Measurements from ENCODE around the gene AOPEP. TPM values are rescaled to one million over a fixed set of nuclear protein-coding genes. Genes with fewer than 3 reads are reported as not detected.

The AOPEP gene
- total RNA-seq, 1 donor from 2014 or later: 22.1 TPM

DNA sequence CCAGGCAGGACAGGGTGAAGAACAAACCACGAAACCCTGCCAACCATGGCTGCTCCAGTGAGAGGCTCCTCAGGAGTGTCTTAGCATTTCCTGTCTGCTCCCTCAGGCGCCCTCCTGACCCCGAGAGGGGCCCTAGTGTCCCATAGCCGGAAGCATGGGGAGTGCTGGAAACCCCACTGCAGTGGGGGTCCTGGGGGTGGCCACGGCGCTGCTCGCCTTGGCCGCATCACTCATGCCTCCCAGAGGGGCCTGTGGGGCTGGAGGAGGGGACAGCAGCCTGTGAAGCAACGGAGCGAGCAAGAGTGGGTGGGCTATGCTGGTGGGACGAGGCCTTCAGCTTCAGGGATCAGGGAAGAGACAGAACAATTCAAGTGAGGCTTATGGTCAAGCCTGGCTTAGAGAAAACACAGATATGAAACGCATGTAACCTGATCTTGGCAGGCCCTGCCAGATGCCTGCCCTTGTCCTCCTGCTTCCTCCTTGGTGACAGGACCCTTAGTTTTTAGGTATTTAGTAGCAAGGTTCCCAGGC, 372.0 kb downstream of the AOPEP start:
- H3K4me1 Mint-ChIP-seq (ENCODE audit: unreplicated experiment): peaks cover 19% of the 10 kb centered on the region
- no peak overlapping the region for H3K27ac Mint-ChIP-seq (ENCODE audit: unreplicated experiment)
- H3K9me3 Mint-ChIP-seq (ENCODE audit: unreplicated experiment): no peaks in the 10 kb centered on the region
- TF ChIP-seq, protein P1, sequence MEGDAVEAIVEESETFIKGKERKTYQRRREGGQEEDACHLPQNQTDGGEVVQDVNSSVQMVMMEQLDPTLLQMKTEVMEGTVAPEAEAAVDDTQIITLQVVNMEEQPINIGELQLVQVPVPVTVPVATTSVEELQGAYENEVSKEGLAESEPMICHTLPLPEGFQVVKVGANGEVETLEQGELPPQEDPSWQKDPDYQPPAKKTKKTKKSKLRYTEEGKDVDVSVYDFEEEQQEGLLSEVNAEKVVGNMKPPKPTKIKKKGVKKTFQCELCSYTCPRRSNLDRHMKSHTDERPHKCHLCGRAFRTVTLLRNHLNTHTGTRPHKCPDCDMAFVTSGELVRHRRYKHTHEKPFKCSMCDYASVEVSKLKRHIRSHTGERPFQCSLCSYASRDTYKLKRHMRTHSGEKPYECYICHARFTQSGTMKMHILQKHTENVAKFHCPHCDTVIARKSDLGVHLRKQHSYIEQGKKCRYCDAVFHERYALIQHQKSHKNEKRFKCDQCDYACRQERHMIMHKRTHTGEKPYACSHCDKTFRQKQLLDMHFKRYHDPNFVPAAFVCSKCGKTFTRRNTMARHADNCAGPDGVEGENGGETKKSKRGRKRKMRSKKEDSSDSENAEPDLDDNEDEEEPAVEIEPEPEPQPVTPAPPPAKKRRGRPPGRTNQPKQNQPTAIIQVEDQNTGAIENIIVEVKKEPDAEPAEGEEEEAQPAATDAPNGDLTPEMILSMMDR (IDR thresholded peaks at IDR 0.05; ENCODE audit: unreplicated experiment): no peak
- DNase-seq (ENCODE audit: low spot score): no peak
- H3K36me3 Mint-ChIP-seq (ENCODE audit: low read depth, unreplicated experiment): peaks cover 6% of the 10 kb centered on the region
- H3K4me3 Mint-ChIP-seq (ENCODE audit: unreplicated experiment): no peak overlapping the region
- peaks cover 2% of the 10 kb centered on the region for H3K27me3 Mint-ChIP-seq (ENCODE audit: unreplicated experiment)

DNA sequence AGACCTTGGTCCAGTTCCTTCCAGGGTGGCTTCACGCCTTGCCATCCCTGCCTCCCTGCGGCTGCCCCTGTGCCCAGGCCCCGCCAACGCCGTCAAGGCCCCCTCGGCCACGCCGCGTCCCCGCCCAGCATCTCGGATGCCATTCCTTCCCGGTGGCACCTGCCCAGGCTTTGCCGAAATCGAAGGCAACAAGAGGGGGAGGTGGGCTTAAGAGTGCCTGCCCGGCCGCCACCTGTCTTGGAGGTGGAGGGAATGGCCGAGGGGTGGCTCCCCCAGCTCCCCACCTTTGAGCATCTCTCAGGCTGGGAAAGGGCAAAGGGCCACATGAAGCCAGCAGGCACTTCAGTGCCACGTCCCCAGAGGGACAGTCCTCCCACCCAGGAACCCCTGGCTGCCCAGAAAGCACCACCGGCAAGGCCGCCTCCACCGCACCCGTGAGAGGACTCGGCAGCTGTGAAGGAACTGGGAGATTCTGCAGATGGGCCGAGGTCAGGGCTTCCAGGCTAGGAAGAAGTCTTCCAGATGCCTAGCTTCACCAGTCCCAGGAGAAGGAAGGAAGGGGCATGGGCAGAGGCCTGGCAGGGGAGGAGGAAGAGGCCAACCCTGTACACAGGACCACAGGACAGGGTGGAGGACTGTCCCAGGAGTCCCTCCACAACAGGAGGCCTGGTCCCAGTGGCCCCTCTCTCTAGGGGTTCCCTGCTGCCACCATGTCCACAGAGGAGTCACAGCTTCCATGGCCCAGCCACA, 373.0 kb downstream of the AOPEP start:
- TF ChIP-seq, protein P1 (IDR thresholded peaks at IDR 0.05; ENCODE audit: unreplicated experiment): no peak
- Mint-ChIP-seq H3K9me3 (ENCODE audit: unreplicated experiment) (no peaks in the 10 kb centered on the region), H3K27me3 (ENCODE audit: unreplicated experiment) (peaks cover 2% of the 10 kb centered on the region), H3K4me1 (ENCODE audit: unreplicated experiment) (peaks cover 9% of the 10 kb centered on the region), H3K36me3 (ENCODE audit: low read depth, unreplicated experiment) (peaks cover 6% of the 10 kb centered on the region), H3K4me3 (ENCODE audit: unreplicated experiment) (no peak overlapping the region), H3K27ac (ENCODE audit: unreplicated experiment) (no peak overlapping the region)
- DNase-seq (ENCODE audit: low spot score): no peak

DNA sequence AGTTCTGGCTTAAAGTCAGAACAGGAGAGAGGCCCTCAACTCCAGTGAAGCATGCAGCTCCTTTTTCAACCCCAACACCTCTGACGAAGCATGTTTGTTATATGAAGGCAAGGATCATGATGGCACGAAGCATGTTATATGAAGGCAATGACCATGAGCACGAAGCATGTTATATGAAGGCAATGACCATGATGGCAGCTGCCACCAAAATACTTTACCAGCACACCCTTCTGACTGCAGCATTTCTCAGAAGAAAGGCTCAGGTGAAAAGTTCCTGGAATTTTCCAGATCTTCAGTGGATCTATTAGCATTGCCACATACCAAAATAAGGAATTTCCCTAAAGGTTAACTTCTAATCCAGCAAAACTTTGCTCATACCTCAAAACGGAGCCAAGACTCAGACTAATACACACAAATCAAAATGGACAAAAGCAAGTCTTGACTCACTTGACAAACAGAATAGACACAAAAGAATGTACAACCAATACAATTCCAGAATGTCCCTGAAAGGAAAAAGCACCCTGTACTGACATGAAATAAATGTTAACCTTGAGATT, 373.6 kb downstream of the AOPEP start:
- Mint-ChIP-seq H3K27me3 (ENCODE audit: unreplicated experiment) (no peaks in the 10 kb centered on the region), H3K36me3 (ENCODE audit: low read depth, unreplicated experiment) (peaks cover 6% of the 10 kb centered on the region), H3K9me3 (ENCODE audit: unreplicated experiment) (no peaks in the 10 kb centered on the region), H3K27ac (ENCODE audit: unreplicated experiment) (no peak overlapping the region), H3K4me1 (ENCODE audit: unreplicated experiment) (peaks cover 2% of the 10 kb centered on the region), H3K4me3 (ENCODE audit: unreplicated experiment) (no peak overlapping the region)
- TF ChIP-seq, protein P1 (IDR thresholded peaks at IDR 0.05; ENCODE audit: unreplicated experiment): no peak
- no peak for DNase-seq (ENCODE audit: low spot score)

DNA sequence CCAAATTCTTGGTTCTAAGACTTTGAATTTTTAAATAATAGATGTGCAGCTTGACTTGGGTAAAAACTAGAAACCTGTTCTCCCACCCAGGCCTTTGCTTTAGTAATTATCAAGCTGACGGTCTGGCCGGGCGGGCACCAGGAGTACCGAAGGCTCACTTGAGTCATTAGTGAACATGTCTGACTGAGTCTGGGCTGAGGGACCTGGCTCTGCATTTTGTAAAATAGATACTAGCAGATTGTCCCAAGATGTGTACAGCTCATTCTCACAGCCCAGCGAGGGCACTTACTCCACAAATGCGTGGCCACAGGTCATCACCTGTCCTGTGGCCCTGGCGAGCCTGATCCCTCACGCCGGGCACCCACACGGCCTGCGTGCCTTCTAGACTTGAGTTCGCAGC, 374.8 kb downstream of the AOPEP start:
- no peak overlapping the region for H3K4me3 Mint-ChIP-seq (ENCODE audit: unreplicated experiment)
- TF ChIP-seq, protein P1 (IDR thresholded peaks at IDR 0.05; ENCODE audit: unreplicated experiment): no peak
- H3K9me3 Mint-ChIP-seq (ENCODE audit: unreplicated experiment): no peaks in the 10 kb centered on the region
- no peaks in the 10 kb centered on the region for H3K4me1 Mint-ChIP-seq (ENCODE audit: unreplicated experiment)
- H3K36me3 Mint-ChIP-seq (ENCODE audit: low read depth, unreplicated experiment): peaks cover 6% of the 10 kb centered on the region
- H3K27me3 Mint-ChIP-seq (ENCODE audit: unreplicated experiment): no peaks in the 10 kb centered on the region
- no peak for DNase-seq (ENCODE audit: low spot score)
- no peak overlapping the region for H3K27ac Mint-ChIP-seq (ENCODE audit: unreplicated experiment)

DNA sequence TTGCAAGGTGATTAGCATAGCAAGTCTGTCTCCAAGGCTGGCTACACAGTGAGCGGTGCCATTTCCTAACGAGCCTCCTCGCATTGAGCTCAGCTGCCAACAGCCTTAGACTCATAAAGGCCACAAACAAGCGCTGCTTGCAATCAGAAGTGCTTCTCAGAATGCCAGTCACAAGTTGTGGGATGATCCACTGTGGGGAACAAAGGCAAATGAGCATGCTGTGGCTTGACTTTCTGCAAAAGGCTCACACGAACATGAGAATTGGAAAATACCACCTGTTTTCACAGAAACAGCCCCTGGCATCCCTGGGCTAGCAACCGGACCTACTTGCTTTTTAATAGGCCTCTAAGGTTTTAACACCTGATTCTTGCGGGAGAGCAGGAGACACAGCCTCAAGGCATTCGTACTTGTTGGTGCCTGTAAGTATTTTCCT, 375.5 kb downstream of the AOPEP start:
- Mint-ChIP-seq H3K27ac (ENCODE audit: unreplicated experiment) (no peak overlapping the region), H3K9me3 (ENCODE audit: unreplicated experiment) (no peaks in the 10 kb centered on the region), H3K27me3 (ENCODE audit: unreplicated experiment) (no peaks in the 10 kb centered on the region), H3K4me1 (ENCODE audit: unreplicated experiment) (no peaks in the 10 kb centered on the region), H3K36me3 (ENCODE audit: low read depth, unreplicated experiment) (peaks cover 6% of the 10 kb centered on the region), H3K4me3 (ENCODE audit: unreplicated experiment) (no peak overlapping the region)
- TF ChIP-seq, protein P1 (IDR thresholded peaks at IDR 0.05; ENCODE audit: unreplicated experiment): no peak
- DNase-seq (ENCODE audit: low spot score): no peak
